HG03139 (cell line): ENCODE results near the gene RIOK3.
"Not testable (repeated sequence)": the region's sequence is repeated elsewhere in the genome, so short reads cannot be mapped to it uniquely, and the experiment has no call there.

ENCODE experiments used
- ATAC-seq: cut with Tn5 transposase; IDR thresholded peaks from one replicate; pipeline ENCODE4 v1.9.1; 2021; ENCODE audit not compliant: unreplicated experiment

RIOK3 gene

DNA sequence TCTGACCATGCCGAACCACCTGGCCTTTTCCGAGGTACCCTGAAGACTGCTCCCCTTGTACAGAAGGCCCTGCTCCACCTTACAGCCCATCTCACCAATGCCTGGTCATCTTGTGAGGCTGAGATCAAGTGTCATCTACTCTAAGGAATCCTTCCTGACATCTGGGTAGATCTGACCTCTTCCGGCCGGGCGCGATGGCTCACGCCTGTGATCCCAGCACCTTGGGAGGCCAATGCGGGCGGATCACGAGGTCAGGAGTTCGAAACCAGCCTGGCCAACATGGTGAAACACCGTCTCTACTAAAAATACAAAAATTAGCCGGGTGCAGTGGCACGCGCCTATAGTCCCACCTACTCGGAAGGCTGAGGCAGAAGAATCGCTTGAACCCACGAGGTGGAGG is 2.1 kb upstream of the RIOK3 start:
- no peak for ATAC-seq

DNA sequence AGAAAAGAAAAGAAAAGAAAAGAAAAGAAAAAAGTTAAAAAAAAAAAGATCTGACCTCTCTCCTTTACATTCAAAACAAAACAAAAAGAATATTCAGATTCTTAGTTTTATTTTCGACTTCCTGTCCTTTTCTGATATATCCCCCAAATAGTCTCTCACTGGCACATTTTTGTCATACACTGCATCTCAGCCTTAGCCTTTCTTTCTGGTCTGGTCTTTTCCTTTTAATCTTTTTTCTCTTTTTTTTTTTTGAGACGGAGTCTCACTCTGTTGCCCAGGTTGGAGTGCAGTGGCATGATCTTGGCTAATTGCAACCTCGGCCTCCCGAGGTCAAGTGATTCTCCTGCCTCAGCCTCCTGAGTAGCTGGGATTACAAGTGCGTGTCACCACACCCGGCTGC is 1.6 kb upstream of the RIOK3 start:
- no peak for ATAC-seq

DNA sequence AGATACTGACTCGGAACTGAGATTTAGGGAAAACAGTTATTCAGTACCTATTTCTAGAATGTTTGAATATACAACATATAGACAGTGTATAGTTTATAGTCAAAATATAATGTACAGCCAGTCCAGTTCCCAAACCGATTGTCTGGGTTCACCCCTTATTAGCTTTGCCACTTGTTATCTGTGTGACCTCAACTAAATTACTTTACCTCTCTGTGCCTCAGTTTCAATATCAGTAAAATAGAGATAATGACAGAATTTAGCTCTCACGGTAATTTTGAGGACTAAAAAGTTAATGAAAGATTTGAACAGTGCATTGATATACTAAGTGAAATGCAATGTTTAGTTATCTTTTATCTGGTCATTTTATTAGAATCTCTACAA is 750 bp upstream of the RIOK3 start:
- no peak for ATAC-seq

DNA sequence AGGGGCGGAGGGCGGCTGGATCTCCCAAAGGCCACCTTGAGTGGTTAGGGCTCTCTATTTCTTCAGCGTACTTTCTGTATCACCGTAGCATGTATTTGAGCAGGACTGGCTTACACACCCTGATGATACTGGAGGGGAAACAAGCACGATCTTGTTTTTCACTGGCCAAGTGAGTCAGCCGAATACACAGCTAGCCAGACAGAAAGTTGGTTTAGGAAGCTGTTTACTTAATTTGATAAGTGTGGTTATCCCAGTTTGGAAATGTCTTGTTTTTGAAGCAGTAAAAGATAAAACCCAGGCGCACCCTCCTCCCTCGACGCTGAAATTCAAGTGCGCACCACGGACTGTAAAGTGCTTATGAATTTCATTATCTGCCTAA is 582 bp downstream of the RIOK3 start:
- no peak for ATAC-seq

DNA sequence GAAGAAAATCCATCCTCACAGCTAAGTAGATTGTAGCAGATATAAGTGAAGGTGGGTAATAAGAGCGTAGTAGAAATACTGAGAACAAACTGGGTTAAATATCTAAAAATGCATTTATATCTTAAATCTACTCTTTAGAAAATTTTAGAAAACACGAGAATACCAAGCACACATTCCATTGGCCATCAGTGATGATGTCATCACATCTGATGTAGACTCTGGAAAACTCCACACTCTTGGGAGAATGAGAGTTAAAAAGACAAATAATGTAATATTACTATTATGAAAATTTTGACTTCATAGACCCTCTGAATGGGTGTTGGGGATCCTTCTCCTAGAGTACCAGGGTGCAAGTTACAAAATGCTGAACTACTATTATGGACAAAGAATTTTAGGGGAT is 3.7 kb downstream of the RIOK3 start:
- ATAC-seq, result no peak

DNA sequence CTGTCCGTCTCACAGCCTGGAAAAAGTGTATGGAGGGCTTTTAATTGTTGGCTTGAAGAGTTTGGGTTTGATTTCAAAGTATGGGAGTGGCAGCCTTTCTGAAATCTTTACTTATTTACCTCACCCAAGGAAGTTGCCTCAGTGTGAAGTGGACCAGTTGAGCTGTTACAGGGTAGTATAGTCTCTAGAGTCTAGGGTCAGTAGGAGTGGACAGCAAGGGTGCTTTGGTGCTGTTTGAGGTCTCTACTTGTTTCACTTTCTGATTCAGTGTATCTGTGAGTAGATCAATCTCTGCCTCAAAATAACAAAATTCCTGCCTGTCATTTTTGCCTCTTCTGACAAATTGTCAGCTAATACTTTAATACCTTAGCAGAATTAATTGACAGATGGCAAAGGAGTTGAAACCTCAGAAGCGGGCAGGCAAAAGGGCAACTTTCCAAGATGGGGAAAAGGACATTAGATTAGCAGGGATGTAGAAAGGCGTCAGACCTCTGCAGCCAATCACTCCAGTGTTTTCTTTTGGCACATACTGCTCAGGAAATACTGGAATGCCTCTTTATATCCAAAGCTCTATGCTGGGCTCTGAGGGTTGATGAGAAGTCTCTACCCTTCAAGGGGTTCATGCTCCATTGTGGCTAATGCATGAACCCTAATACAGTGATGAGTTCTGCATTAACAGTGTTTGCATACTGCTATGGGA is 5.9 kb downstream of the RIOK3 start:
- ATAC-seq, result no peak

DNA sequence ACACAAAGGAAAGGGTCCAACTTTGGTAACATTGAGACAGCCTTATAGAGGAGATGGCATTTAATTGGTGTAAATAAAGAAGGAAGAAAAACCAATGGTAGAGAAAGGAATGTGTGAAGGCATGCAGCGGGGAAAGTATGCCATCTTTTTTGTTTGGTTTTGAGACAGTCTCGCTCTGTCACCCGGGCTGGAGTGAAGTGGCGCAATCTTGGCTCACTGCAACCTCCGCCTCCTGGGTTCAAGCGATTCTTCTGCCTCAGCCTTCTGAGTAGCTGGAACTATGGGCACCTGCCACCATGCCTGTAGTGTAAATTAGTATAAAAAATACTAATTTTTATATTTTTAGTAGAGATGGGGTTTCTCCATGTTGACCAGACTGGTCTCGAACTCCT is 6.4 kb downstream of the RIOK3 start:
- no peak for ATAC-seq

DNA sequence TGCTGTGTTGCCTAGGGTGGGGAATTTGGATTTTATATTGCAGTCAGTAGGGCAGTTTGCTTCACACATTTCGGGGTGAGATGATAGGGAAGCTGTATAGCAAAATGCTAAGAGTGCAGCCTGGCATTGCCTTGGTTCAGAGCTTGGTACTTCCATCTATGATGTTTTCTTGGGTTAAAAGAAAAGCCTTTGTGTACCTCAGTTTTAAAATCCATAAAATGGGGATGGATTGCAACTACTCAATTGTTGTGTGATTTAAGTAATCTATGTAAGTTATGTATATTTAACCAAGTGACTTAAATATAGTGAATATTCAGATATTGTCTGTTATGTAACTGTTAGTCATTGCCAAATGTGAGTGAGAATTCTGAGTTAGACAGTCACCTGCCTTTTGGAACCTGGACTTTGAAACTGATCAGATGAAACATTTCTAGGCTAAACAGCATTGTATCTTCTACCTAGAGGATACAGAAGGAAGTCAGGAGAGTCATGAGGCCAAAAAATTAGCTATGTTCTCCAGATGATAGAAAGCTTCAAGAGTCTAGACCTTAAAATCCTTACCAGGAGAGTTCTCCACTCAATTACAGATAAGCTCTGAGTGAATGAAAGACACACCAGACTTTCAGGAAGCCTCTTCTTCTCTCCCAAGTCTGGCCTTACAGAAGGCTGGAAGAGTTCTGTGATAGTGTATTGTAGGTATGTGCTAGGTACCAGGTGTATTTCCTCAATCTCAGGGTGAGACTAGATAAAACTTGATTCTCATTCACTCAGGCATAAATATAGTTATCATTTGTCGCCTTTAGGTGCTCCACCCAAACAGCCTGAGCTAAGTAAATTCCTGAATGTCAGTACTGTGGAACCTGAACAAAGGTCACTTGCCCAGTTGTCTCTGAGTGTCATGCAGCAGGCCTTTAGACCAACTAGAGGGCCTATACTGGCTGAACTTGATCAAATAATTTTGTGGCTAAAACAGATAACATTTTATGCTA is 7.5 kb downstream of the RIOK3 start:
- no peak for ATAC-seq

DNA sequence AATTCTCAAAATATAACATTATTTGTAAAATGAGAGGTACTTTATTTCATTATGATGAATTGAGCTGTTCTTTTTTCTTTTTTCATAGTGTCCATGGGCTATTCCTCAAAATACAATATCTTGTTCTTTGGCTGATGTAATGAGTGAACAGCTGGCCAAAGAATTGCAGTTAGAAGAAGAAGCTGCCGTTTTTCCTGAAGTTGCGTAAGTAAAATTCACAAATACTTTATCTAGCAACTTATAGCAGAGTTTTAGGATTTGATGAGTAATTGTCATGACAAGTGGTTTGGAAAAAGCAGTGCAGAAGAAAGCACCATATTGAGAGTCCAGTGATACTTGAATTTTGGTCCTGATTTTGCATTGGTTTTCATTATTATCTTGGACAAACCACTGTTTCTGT is 9.8 kb downstream of the RIOK3 start:
- no peak for ATAC-seq

DNA sequence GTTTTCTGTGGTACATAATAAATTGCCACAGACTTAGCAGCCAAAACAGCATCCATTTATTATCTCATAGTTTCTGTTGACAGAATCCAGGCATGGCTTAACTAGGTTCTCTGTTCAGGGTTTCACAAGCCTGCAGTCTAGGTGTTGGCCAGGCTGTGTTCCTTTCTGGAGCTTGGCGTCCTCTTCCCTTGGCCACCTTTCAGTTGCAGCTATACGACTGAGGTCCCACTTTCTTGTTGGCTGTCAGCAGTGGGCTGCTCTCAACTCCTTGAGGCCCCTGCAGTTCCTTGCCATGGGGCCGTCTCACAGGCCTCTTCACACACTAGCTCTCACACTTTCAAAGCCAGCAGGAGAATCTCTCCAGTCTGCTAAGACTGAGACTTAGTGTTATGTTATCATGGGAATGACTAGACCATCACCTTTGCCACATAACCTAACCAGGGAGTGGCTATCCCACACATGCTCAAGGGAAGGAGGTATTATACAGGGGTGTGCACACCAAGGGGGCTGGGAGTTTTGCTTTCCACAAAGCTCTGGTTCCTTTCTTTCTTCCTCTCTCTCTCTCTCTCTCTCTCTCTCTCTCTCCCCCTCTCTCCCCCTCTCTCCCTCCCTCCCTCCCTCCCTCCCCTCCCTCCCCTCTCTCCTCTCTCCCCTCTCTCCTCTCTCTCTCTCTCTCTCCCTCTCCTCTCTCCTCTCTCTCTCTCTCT is 15.8 kb downstream of the RIOK3 start:
- ATAC-seq, result no peak

DNA sequence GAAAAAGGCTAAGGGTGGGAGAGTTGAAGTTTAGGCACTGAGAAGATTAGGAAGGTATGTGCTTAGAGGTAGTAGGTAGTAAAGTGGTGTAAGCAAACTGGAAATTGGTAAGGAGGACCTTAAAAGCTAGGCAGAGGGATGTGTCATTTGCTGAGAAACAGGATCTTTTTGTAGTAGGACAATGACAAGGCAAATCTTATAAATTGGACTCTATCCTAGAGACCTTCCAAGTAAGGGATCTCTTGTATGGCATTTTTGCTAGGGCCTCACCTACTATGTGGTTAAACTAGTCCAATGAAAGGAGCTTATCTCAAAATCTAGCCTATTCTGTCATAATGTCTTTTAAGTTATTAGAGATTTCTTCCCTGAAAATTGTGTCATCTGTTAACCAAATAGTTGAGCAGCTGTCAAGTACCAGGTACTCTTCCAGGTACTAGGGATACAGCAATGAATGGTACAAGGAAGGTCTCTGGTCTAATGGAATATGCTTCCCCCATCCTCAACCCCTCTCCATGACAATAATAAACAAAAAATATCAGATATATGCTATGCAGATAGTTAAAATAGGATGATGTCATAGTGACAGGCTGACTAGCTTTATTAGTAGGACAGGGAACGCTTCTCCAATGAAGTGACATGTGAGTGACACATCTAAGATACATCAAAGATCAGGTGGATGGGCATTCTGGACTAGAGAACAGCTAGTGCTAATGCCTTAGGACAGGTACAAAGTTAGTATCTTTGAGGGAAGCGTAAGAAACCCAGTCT is 17.7 kb downstream of the RIOK3 start:
- no peak for ATAC-seq

DNA sequence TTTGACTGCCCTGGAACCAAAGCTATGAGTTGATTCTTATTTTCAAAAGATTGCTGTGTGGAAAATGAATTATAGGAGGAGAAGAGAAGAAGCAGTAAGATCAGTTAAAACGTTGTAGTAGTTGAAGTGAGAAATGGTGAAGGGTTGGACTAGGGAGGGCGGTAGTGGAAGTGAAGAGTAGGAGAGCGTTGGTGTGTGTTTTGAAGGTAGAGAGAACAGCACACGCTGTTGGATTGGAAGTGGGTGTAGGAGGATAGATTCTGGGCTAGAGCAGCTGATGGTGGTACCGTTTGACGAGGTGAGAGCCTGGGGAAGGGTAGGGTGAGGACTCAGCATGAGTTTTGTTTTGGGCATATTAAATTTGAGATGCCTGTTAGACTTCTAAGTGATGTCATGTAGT is 18.4 kb downstream of the RIOK3 start:
- ATAC-seq, result no peak

DNA sequence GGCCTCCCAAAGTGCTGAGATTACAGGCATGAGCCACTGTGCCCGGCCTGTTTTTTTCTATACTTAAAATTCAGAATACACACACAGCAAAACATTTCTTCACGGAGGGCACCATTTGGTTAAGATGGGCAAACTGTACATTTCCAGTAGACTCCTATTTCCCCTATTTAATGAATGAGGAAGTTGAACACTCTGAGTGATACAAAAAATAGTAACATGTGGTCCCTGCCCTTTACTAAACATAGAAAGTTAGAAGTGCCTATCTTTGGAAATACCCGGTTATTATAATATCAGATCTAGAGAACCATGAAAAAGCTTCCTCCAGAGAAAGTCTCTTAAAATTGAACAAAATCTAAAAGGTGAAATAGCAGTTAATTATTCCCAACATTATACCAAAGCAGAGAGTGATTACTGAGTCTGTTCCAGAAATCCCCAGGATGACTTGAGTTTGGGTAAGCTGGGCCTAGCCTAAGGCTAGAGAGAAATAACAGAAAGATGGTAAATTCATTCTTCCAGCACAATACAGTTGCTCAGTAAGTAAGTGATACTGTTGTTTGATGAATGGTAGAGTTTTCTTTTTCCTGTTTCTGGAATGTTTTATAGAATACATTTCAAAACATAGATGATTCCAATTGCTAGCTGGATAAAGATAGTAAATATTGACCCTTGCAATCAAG is 26.9 kb downstream of the RIOK3 start:
- ATAC-seq, result no peak

DNA sequence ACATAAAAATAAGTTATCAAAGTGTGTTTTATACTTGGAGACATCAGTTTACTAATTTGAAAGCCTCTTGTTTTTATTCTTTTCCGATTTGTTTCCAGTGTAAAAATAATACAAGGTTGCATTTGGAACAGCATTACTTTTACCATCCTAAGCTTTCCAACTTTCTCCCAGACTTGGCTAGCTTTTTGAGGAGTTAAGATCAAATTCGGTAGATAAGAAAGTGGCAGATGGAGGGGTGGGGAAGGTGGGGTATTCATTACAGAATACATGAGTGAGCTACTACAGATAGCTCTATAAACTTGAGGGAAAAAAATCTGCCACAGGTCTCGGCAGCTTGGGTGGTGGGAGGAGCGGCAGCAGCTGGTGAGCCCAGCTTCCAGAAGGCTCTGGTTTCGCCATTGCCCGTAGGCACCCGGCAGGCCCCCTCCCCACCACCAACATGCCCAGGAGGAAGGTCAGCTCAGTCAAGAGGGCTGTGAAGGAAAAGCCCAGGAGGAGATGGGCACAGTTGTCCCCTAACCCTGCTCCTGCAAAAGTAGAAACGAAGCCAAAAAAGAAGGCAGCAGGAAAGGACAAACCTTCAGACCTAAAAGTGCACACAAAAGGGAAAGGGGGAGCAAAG is 31.6 kb downstream of the RIOK3 start:
- ATAC-seq, result no peak

DNA sequence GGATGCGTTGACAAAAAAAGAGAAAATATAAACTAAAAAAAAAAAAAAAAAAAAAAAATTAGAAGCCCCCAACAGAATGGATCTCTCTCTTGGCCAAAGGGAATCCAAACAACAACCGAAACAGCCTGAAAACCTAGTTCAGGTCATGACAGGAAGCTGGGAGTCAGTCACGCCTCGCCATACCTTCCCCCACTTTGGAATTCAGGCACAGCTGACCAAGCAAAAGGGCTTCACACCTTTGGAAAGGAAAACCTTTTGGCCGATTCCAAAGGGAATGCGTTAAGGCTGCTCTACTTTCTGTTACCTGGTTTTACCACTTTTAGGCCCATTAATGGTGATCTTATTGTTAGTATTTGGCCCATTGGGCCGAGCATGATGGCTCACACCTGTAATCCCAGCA is 32.3 kb downstream of the RIOK3 start:
- no peak for ATAC-seq

DNA sequence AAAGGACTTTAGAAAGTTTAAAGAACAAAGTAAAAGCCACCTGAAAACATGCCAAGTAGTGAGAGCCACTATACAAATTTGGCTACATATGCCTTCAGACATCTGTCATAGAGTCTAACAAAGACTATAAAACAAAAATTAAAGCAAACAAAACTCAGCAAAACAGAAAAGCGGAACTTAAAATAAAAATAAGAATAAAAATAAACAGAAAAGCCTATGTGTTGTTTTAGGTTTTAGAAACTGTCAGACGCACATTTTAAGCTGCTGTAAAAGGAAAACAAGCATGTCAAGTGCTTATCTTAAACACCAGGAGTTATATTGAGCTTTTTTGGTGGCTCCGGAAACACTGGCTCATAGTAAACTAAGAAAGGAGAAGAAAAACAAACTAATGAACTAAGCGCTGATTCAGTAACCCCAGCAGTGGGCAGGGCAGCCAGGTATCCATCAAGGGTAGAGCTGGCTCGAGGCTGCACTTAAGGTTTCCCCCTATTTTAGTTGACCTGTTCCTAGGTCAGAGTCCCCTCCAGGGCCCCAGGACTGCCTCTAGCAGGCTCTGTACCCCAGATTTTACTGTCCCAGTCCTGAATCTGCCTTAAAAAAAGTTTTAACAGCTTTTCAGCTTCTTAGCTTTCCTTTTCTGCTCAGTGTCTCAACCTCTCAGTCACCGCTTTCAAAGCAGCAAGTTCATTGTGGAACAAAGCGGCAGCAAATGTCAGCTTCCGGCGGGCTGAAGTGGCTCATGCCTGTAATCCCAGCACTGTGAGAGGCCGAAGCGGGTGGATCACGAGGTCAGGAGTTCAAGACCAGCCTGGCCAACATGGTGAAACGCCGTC is 34.9 kb downstream of the RIOK3 start:
- peak; percentile 49 for ATAC-seq

DNA sequence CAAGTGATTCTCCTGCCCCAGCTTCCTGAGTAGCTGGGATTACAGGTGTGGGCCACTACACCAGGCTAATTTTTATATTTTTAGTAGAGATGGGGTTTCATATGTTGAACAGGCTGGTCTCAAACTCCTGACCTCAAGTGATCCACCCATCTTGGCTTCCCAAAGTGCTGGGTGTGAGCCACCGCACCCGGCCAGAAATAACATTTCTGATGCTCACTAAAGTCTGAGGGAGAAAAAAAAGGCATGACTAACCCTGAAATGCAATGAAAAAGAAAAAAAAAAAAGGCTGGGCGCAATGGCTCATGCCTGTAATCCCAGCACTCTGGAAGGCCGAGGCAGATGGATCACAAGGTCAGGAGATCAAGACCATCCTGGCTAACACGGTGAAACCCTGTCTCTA is 36.5 kb downstream of the RIOK3 start:
- ATAC-seq, result not testable (repeated sequence)

DNA sequence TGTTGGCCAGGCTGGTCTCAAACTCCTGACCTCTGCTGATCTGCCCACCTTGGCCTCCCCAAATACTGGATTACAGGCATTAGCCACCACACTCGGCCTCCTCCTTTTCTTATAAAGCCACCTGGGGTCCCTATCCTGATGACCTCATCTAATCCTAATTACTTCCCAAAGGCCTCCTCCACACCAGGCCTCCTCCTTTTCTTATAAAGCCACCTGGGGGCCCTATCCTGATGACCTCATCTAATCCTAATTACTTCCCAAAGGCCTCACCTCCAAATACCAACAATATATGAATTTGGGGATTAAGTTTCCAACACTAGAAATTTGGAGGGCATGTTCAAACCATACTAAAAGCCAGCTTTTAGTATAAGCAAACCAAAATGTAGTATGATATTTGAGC is 40.6 kb downstream of the RIOK3 start:
- ATAC-seq, result no peak

DNA sequence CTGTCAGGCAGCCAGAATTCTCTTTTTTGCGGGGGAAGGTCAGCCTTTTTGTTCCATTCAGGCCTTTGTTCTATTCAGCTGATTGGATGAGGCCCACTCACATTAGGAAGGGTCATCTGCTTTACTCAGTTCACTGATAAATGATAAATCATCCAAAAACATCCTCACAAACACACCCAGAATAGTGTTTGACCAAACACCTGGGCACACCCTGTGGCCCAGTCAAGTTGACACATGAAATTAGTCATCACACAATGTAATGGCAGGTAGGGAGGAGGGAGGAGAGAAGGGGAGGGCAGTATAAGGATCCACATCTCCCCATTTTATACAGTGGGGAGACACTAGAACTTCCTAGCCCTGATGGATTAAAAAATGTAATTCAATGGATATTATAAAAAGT is 41.9 kb downstream of the RIOK3 start:
- ATAC-seq, result no peak
